ENCODE data around the gene KRT8. TPM values are rescaled to one million over a fixed set of nuclear protein-coding genes. Genes with fewer than 3 reads are reported as not detected.

KRT8 gene
- total and polyA plus RNA-seq, 7 donors, result 20.6 to 3,526 (median 63.1) TPM

- peak overlapping the region in 2 of 4 donors; percentile 23 to 29 for H3K27ac ChIP-seq
- H3K27me3 ChIP-seq, result no peaks in the 10 kb centered on the region
- no peaks in the 10 kb centered on the region for H3K9me3 ChIP-seq
- WGBS, 2 donors, result 17 to 35% methylated on average over 14 of the region's 14 CpGs
- peaks cover 0 to 20% (median 14%) of the 10 kb centered on the region in 4 donors for H3K4me1 ChIP-seq
- intact Hi-C loops (cut with DNase I), result loop anchor here (2.0 kb wide), 1 partner anchor 288 kb away; no protein-coding TSS in a partner anchor
- TF ChIP-seq CTCF (IDR thresholded peaks at IDR 0.05) (peak in 3 of 4 experiments; percentile 45 to 63 (median 56)), EP300 (IDR thresholded peaks at IDR 0.05) (no peak)
- no peaks in the 10 kb centered on the region for H3K36me3 ChIP-seq
- H3K4me3 ChIP-seq, result no peak overlapping the region
- peak; percentile 63 for DNase-seq
Measured at GRCh38 chr12:52870361-52871290, 34.2 kb downstream of the KRT8 start.

DNA sequence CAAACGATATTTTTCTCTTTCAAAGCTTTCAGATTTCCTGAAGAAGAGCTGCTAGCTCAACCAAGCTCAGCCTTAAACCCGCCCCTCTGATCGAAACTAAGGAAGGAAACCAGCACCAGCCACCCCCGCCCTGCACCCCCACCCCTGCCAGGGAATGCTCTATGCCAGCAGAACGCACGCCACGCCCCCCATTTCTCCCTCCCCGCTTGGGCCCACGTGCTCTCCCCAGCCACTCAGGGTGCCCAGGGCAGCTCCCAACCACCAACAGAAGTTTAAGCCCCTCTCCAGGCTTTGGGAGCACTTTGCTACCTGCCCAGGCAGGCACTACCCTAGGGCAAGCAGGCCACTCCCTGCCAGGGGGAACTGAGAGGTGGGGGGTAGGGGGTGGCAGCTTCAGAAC lies 37.2 kb downstream of the KRT8 start:
- Histone ChIP-seq H3K4me1 (peaks cover 0 to 5% (median 2%) of the 10 kb centered on the region in 4 donors), H3K4me3 (no peak overlapping the region), H3K9me3 (no peaks in the 10 kb centered on the region), H3K27me3 (no peaks in the 10 kb centered on the region), H3K27ac (no peak overlapping the region), H3K36me3 (no peaks in the 10 kb centered on the region)
- DNase-seq, result no peak
- 8 to 20% methylated on average over 9 of the region's 9 CpGs for WGBS, 2 donors
- intact Hi-C loops (cut with DNase I), result no loop called here
- TF ChIP-seq POLR2A (IDR thresholded peaks at IDR 0.05) (no peak), POLR2AphosphoS5 (IDR thresholded peaks at IDR 0.05) (no peak), EP300 (IDR thresholded peaks at IDR 0.05) (no peak), CTCF (IDR thresholded peaks at IDR 0.05) (no peak)

- Histone ChIP-seq H3K36me3 (no peaks in the 10 kb centered on the region), H3K4me3 (no peak overlapping the region), H3K4me1 (peaks cover 0 to 5% (median 2%) of the 10 kb centered on the region in 4 donors), H3K27me3 (no peaks in the 10 kb centered on the region), H3K27ac (no peak overlapping the region), H3K9me3 (no peaks in the 10 kb centered on the region)
- TF ChIP-seq CTCF (IDR thresholded peaks at IDR 0.05), result no peak
- TF ChIP-seq POLR2A (IDR thresholded peaks at IDR 0.05), result no peak
- TF ChIP-seq EP300 (IDR thresholded peaks at IDR 0.05), result no peak
- TF ChIP-seq POLR2AphosphoS5 (IDR thresholded peaks at IDR 0.05), result no peak
- 32 to 74% methylated on average over 5 of the region's 5 CpGs for WGBS, 2 donors
- no peak for DNase-seq
- intact Hi-C loops (cut with DNase I), result no loop called here
Measured at GRCh38 chr12:52867152-52867551, 37.7 kb downstream of the KRT8 start.

DNA sequence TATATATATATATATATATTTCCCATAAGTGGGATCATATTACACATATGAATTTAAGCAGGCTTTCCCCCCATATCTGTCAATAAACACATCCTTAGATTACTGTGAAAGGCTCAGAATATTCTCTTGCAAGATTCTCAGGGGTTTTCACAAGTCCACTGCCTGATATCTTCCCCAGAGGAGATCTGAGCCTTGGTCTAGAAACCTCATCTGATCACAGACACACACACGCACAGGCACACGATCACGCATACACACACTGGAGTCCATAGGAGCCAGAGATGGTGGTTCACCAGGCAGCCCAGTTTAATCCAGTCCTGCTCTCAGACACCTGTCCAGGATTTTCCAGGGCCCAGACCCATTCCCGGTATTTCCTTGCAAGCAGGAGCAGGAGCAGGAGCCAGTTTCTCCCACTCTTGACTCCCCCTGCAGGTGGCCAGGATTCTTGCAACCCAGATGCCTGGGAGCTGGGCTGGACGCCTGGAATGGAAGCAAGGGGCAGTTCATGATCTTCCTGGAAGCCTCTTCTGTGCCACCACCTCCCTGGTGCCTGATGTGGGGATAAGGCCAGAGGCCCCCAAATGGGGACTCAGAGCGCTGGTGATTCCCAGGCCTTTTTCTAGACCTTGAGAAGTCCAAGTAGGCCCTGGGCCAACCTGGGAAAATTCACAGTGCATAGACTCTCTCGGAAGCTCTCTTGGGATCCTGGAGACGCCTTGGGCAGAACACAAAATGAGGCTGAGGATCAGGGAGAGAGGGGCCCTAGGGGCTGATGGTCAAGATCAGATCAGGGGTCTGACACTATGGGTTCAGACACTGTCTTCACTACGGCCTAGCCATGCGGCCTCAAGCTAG lies 39.6 kb downstream of the KRT8 start:
- intact Hi-C loops (cut with DNase I), result no loop called here
- no peaks in the 10 kb centered on the region for H3K9me3 ChIP-seq
- H3K36me3 ChIP-seq, result no peaks in the 10 kb centered on the region
- H3K27ac ChIP-seq, result no peak overlapping the region
- 50 to 66% methylated on average over 10 of the region's 10 CpGs for WGBS, 2 donors
- H3K27me3 ChIP-seq, result no peaks in the 10 kb centered on the region
- TF ChIP-seq POLR2A (IDR thresholded peaks at IDR 0.05) (no peak), CTCF (IDR thresholded peaks at IDR 0.05) (peak; percentile 32 to 79 (median 63))
- DNase-seq, result no peak
- no peak overlapping the region for H3K4me3 ChIP-seq
- H3K4me1 ChIP-seq, result peaks cover 0 to 1% (median 0%) of the 10 kb centered on the region in 4 donors

Data from sigmoid colon (tissue), 7 donors.